Left lung (tissue), 10 donors: ENCODE measurements around the gene ATF3. TPM values are rescaled to one million over a fixed set of nuclear protein-coding genes. Genes with fewer than 3 reads are reported as not detected.

Source experiments
- ATAC-seq: fragments of 200-7000 bp; cut with Tn5 transposase; one replicate; pipeline ENCODE4 v1.9.1; 2020; ENCODE audit warnings: moderate library complexity
- DNase-seq, 4 donors: peaks; one replicate each; pipeline ENCODE4 v3.0.0-alpha.2; 2013 to 2020
- H3K27ac ChIP-seq, 2 donors: fragments of 200-600 bp; sonication (generic) in 1 of 2; one replicate each; pipeline versions ENCODE4 v1.5.0 to v1.8.0; 2020 to 2021
- H3K27me3 ChIP-seq, 2 donors: fragments of 200-600 bp; sonication (generic) in 1 of 2; one replicate each; pipeline versions ENCODE4 v1.5.0 to v1.8.0; 2020 to 2021
- H3K36me3 ChIP-seq, 2 donors: fragments of 200-600 bp; sonication (generic) in 1 of 2; one replicate each; pipeline versions ENCODE4 v1.5.0 to v1.8.0; 2020 to 2021
- H3K4me1 ChIP-seq, 2 donors: fragments of 200-600 bp; one replicate each; pipeline ENCODE4 v1.8.0; 2021
- H3K4me3 ChIP-seq, 2 donors: fragments of 200-600 bp; sonication (generic) in 1 of 2; one replicate each; pipeline versions ENCODE4 v1.5.0 to v1.8.0; 2020 to 2021; ENCODE audit warnings: mild to moderate bottlenecking in 1 of 2
- H3K9me3 ChIP-seq, 2 donors: fragments of 200-600 bp; sonication (generic) in 1 of 2; one replicate each; pipeline versions ENCODE4 v1.5.0 to v1.8.0; 2020 to 2021
- intact Hi-C, 2 donors: fragments of 100-400 bp; cut with DNase I; formaldehyde crosslinking; loops; one replicate each; pipeline versions ENCODE4 v1.11.2 to v1.14.2; 2022
- polyA plus RNA-seq, 6 donors: library from polyadenylated mRNA; unstranded; fragments of 120-200 nt; gene quantifications; one replicate each; pipeline ENCODE4 v1.2.1, GENCODE V29; 2013; ENCODE audit not compliant: insufficient read length in 6 of 6
- total RNA-seq, 2 donors: library from RNA; stranded (reverse); fragmentation: NEBNext Ultra II Directional; extraction: Animal tissue kit (Norgen Biotek cat#: 25700); gene quantifications; one replicate each; pipeline ENCODE4 v1.2.1, GENCODE V29; 2021
- TF ChIP-seq, protein P1 (sequence below), 2 donors: fragments of 200-600 bp; sonication (generic) in 1 of 2; IDR thresholded peaks; one replicate each; pipeline versions ENCODE4 v1.5.0 to v1.8.0; 2021; ENCODE audit warnings: antibody characterized with exemption in 2 of 2
- donor health status: DM: no; HTN: yes; CAD: no.
- donor health status: DM: no; HTN: no; CAD: no.

Gene ATF3
- total and polyA plus RNA-seq, 8 donors: 5.6 to 81.8 (median 25.1) TPM

GRCh38 chr1:212664409-212665199 lies 56.0 kb downstream of the ATF3 start:
- Histone ChIP-seq H3K27ac (no peak overlapping the region), H3K36me3 (no peaks in the 10 kb centered on the region), H3K4me3 (no peak overlapping the region), H3K9me3 (no peaks in the 10 kb centered on the region), H3K4me1 (peaks cover 8 to 50% of the 10 kb centered on the region in 2 donors), H3K27me3 (no peaks in the 10 kb centered on the region)
- ATAC-seq (no peak), DNase-seq (no peak)
- intact Hi-C loops: loop anchor here in 1 of 2 donors (5.0 kb wide), 1 partner anchor 118 kb away; no protein-coding TSS in a partner anchor
- TF ChIP-seq, protein P1, sequence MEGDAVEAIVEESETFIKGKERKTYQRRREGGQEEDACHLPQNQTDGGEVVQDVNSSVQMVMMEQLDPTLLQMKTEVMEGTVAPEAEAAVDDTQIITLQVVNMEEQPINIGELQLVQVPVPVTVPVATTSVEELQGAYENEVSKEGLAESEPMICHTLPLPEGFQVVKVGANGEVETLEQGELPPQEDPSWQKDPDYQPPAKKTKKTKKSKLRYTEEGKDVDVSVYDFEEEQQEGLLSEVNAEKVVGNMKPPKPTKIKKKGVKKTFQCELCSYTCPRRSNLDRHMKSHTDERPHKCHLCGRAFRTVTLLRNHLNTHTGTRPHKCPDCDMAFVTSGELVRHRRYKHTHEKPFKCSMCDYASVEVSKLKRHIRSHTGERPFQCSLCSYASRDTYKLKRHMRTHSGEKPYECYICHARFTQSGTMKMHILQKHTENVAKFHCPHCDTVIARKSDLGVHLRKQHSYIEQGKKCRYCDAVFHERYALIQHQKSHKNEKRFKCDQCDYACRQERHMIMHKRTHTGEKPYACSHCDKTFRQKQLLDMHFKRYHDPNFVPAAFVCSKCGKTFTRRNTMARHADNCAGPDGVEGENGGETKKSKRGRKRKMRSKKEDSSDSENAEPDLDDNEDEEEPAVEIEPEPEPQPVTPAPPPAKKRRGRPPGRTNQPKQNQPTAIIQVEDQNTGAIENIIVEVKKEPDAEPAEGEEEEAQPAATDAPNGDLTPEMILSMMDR (IDR thresholded peaks at IDR 0.05): no peak

DNA sequence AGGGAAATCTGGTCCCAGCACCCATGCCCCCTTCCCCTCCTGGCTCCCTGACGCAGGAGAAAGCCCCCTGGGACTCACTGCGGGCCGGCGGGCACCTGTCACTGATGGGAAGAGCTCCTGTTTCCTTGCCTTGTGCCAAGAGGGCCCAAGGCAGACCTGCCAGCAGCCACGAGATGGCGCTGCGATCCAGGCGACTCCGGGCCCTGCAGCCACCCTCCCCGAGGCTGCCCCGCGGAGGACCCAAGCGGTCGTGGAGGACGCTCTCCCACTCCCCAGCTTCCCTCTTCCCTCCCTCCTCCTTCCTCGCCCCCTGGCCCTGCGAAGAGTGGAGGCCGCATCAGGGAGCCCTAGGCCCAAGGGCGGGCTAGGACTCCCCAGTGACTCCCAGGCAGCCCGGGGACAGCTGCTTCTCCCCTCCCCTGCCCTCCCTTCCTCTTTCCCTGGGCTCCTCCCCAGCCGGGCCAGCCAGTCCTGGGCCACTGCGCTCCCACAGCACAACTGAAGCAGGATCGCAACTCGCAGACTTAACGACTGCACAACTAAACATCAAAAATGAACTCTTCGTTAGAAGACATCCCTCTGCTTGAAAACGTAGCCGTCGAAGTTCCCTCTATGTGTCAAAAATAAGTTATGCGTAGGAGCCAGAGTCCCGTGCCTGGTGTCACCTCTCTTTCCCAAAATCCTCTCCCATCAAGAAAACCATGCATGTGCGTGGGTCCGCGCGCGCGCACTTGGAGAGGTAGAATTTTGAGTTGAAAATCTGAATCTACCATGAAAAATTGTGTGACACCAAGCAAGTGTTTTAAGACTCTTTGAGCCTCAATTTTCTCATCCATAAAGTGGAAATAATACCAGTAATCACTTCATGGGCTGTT lies 56.9 kb downstream of the ATF3 start:
- Histone ChIP-seq H3K4me1 (peaks cover 8 to 53% of the 10 kb centered on the region in 2 donors), H3K36me3 (no peaks in the 10 kb centered on the region), H3K4me3 (peak overlapping the region; percentile 40 to 49), H3K9me3 (no peaks in the 10 kb centered on the region), H3K27me3 (no peaks in the 10 kb centered on the region), H3K27ac (peak overlapping the region in 1 of 2 donors; percentile 78)
- peak; percentile 84 to 97 (median 88) for DNase-seq
- ATAC-seq: peak; percentile 97
- TF ChIP-seq, protein P1 (IDR thresholded peaks at IDR 0.05): peak; percentile 95 to 97
- intact Hi-C loops: loop anchor here in 1 of 2 donors (5.0 kb wide), 1 partner anchor 117 kb away; no protein-coding TSS in a partner anchor

GRCh38 chr1:212666116-212666775 lies 57.7 kb downstream of the ATF3 start:
- ATAC-seq: no peak
- no peak overlapping the region for H3K4me3 ChIP-seq

DNA sequence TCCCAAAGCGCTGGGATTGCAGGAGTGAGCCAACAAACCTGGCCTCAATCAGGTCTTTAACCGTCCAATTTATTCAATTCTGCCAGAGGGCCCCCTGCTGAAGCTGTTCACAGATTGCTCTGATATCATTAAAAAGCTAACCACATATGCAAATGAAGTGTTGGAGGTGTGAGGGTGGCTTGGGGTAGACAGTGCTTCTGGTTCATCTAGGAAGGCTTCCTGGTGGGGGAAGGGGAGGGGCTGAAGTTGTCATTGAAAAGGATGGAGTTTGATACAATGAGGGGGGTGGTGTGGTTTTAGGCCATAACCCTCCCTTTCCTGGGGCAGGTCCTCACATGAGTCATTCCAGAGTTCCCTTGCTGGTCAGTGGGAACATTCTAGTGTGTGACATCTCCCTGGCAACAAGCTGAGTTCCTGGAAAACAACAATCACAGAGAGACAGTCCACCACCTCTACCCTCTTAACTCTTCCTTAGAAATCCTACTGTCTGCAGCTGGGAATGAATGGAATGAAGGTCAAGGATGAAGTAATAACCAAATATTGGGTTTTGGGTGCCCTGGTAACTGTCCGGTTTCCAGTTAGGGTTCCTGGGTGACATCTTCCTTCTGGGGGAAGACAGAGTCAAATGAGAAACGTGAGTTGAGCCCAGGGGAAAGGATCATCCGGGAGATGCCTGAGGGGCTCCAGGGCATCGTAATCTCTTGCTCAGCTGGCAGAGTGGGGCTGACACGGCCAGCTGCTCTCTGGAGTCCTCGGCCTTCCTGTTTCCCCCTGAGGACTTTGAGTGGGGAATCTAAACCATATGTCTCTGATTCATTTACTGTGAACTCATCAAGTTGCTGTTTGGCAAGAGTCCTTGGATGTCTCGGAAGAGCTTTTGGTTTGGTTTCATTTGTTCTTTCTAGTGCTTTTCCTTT lies 58.9 kb downstream of the ATF3 start:
- Histone ChIP-seq H3K36me3 (no peaks in the 10 kb centered on the region), H3K4me1 (peaks cover 8 to 69% of the 10 kb centered on the region in 2 donors), H3K27ac (peak overlapping the region; percentile 85 to 91), H3K4me3 (no peak overlapping the region), H3K9me3 (no peaks in the 10 kb centered on the region), H3K27me3 (no peaks in the 10 kb centered on the region)
- peak; percentile 45 for ATAC-seq
- DNase-seq: peak in 3 of 4 donors; percentile 55 to 86 (median 79)
- intact Hi-C loops: loop anchor here in 1 of 2 donors (5.0 kb wide), 1 partner anchor 115 kb away; no protein-coding TSS in a partner anchor
- TF ChIP-seq, protein P1 (IDR thresholded peaks at IDR 0.05): no peak

More at GRCh38 chr1:212666116-212666775, 57.7 kb downstream of the ATF3 start:
- H3K36me3 ChIP-seq: no peaks in the 10 kb centered on the region
- H3K4me1 ChIP-seq: peaks cover 8 to 61% of the 10 kb centered on the region in 2 donors
- intact Hi-C loops: loop anchor here in 1 of 2 donors (5.0 kb wide), 1 partner anchor 116 kb away; no protein-coding TSS in a partner anchor
- no peaks in the 10 kb centered on the region for H3K27me3 ChIP-seq
- H3K27ac ChIP-seq: no peak overlapping the region
- TF ChIP-seq, protein P1 (IDR thresholded peaks at IDR 0.05): no peak
- DNase-seq: no peak
- no peaks in the 10 kb centered on the region for H3K9me3 ChIP-seq
